T-helper 9 cell (primary cell): ENCODE results near the gene ODAD4.
A peak's percentile ranks its signal among the peaks of the same experiment; 100 is the strongest.
"Not testable (repeated sequence)": the region's sequence is repeated elsewhere in the genome, so short reads cannot be mapped to it uniquely, and the experiment has no call there.

Source experiments
- DNase-seq: peaks from one replicate; pipeline ENCODE4 v3.0.0-alpha.2; 2020

ODAD4 gene

DNA sequence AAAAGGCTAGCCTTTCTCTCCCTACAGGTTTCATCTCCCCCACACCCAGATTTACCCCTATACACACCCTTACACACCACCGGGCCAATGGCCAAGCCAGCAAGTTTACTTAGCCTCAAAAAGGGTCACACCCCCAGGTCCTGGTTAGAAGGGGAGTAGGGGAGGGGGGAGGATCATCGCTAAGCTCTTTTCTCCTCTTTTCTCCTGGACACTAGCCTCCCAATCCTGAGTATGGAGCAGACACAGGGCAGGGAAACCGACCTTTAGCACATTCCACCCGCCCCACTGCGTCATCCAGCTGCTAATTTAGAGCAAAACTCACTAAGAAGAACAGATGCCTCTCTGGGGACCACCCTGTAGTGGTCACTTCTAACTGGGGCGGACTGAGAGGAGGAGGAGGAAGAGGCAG lies 16.1 kb upstream of the ODAD4 start:
- no peak for DNase-seq

DNA sequence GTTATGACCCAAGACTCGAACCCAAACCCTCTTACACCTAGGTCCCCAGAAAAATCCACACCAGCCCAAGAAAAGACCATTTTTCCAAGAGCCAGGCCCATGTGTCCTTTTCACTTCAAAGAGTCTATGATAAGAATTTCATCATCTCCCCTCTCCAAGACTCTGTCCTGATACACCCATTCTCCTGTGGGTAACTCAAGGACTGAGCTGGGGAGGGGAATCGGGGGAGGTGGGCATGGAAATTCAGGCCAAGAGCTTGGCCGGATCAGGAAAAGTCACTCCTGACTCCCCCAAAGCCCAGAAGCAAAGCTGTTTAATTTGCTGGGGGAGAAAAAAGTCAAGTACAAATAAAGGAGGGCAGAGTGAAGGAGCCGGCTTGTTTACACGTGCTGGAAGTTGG lies 15.4 kb upstream of the ODAD4 start:
- DNase-seq: no peak

DNA sequence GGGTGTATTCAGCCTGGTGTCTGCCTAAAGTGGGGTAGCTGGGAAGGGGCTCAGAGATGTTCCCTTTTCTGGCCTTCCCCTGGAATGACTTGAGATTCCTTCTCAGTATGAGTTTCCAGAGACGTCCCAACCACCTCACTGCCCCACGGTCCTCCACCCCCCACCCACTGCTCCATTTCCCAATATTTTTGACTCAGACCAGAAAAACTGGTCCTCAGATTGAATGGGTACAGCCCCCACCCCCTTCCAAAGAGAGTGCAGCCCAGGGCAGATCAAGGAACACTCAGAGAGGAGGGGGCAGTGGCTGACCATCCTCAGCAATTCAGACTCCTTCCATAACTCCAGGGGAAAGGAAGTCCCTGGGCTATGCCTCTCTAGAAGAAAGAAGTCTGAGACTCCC lies 14.9 kb upstream of the ODAD4 start:
- DNase-seq: no peak

DNA sequence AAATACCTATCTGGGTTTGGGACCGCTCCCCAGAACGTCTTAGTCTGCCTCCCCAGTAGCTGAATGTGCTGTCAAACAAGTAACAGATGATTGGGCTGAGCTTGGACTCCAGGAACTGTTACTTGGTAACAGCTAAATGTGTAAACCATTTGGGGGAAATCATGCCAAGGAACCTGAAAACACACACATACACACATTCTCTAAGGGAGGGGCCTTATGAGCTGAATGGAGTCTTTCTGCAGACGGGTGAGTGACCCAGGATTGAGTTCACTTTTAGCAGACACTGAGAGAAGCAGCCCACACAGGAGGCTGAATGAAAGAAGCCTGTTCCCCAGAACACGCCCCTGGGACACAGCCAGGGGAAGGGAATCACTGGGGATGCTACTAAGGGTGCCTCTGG lies 13.2 kb upstream of the ODAD4 start:
- DNase-seq: no peak

DNA sequence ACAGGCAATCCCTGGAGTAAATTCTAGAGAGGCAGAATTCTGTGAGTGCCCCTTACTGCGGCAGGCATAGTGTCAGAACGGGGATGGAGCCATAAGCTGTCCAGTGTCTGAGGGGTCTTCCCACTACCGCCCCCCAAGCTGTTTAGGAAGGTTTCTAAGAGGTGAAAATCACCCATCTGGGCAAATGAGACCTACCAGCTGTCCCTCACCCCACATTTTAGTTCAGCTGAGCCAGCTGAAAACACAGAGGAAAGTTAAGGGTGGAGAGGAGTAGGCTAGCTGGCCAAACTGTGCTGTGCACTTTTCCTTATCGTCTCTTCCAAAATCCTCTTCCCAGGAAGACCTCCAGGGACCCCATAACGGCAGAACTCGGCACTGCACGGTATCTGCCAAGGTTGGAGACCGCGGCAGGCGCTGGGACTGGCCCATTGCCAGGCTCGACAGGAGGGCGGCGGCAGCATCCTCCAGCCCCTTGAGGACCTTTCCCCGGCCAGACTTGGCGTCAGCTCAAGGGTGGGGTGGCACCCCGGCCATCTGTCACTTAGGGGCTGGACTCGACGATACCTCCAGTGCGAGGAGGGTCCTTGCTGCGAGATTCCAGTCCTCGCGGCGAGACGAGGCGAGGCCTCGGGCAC lies 12.6 kb upstream of the ODAD4 start:
- peak; percentile 45 for DNase-seq

DNA sequence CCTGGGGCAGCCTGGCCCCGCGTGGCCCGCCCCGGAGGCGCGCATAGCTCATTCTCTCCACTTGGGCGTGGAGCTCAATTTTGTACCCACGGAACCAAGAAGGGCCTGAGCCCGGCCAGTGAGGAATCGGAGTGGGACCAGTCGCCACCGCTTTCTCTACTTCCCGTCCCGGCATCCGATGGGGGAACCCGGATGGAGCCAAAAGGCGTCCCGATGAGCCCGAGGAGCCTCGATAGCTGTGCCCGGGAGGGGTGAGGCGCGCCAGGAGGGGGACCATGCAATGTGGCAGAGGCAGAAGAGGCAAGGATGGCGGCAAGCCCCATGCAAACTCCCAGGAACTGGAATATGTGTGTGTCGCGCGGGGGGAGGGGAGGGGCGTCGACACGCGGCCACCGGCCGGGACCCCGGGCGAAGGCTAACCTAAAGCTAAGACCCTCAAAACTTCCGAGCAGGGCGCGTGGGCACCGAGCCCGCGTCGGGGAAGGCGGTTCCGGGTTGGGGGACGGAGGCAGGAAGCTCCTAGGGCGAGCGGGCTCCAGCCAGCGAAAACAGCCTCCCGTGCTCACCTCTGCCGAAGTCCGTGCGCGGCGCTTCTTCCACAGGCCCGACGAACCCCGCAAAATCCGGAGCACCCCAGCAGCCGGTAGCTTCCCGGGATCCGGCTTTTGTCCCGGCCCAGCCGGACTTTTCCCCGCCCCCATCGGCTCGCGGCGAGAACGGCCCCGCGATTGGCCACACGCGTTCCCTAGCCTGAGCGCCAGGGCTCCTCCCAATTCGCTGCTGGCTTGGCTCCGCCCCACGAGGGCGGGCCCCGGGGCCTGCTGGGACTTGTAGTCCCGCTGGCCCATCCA lies 11.9 kb upstream of the ODAD4 start, which contains the start of gene ACLY:
ACLY (minus strand) TSS at position 638 of the 851 bp plus-strand sequence. CDS start 5,078 bp downstream, outside the sequence.
- DNase-seq: peak; percentile 90

DNA sequence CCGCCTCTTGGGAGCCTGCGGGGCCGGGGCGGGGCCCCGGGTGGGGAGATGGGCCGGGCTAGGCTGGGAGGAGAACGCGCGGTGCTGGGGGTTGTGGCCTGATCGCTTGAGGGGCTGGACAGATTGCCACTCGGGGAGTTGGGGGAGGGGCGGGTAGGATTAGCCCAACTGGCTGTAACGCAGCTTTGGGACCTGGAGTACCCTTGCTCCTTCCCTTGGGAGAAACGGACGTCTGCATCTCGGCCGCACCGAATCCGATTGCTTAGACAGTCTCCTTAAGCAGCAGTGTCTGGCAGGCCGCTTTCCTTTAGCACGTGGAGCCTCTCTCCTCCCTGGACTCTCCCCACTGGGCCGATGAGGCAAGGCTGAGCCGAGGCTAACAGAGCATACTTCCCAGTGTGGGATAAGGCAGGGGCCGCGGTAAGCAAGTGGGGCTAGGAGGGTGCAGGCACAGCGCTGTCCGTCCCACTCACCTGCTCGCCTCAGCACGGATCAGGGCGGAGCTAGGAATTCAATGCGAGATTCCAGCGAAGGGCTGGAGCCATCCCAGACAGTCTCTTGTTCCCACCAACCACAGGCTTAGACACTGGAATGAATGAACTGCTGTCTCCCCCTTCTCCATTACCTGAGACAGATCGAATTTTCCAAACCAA lies 11.1 kb upstream of the ODAD4 start:
- no peak for DNase-seq

GRCh38 chr17:41919840-41920579 lies 10.4 kb upstream of the ODAD4 start:
- DNase-seq: no peak

DNA sequence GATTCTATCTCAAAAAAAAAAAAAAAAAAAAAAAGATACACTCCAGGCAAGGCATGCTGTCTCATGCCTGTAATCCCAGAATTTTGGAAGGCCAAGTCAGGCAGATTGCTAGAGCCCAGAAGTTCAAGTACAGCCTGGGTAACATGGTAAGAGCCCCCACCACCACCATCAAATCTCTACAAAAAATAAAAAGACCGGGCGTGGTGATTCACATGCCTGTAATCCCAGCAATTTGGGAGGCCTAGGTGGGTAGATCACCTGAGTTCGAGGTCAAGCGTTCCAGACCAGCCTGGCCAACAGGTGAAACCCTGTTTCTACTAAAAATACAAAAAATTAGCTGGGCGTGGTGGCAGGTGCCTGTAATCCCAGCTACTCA lies 9.8 kb upstream of the ODAD4 start:
- no peak for DNase-seq

DNA sequence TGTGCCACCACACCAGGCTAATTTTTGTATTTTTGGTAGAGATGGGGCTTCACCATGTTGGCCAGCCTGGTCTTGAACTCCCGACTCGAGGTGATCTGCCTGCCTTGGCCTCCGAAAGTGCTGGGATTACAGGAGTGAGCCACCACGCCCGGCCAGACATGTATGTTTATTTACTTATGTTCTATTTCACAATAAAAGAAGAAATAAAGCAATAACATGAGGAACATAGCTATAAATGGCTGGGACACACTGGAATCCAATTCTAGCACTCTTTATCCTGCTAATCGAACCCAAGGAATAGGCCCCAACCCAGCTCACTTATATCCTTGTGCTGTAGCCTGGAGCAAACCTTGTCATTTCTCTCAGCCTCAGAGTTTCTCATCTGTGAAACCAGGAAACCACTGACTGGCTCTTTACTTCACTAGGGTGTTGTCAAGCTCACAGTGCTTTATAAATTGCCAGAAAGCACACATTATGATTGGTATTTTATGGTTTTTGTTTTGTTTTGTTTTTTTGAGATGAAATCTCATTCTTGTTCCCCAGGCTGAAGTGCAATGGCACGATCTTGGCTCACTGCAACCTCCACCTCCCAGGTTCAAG lies 4.3 kb upstream of the ODAD4 start:
- DNase-seq: no peak

DNA sequence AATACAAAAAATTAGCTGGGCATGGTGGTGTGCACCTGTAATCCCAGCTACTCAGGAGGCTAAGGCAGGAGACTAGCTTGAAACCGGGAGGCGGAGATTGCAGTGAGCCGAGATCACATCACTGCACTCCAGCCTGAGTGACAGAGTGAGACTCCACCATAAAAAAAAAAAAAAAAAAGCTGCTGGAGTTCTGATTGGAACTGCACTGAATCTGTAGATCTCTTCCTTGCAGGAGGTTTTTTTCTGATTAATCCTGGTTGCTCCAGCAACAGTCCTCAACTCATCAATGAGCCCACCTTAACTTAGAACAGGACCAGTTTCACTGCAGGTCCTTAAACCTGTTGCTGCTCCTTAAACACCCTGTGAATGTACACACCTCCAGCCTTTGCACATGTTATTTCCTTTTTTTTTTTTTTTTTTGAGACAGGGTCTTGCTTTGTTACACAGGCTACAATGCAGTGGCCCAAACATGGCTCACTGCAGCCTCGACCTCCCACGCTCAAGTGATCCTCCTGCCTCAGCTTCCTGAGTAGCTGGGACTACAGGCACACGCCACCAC lies 1.6 kb upstream of the ODAD4 start:
- DNase-seq: no peak

GRCh38 chr17:41930833-41931156 lies 378 bp downstream of the ODAD4 start:
- not testable (repeated sequence) for DNase-seq

GRCh38 chr17:41931715-41932114 lies 1.3 kb downstream of the ODAD4 start:
- DNase-seq: not testable (repeated sequence)

- DNase-seq: no peak
Measured at GRCh38 chr17:41932816-41933389, 2.5 kb downstream of the ODAD4 start.

GRCh38 chr17:41935641-41936040 lies 5.2 kb downstream of the ODAD4 start:
- DNase-seq: no peak

DNA sequence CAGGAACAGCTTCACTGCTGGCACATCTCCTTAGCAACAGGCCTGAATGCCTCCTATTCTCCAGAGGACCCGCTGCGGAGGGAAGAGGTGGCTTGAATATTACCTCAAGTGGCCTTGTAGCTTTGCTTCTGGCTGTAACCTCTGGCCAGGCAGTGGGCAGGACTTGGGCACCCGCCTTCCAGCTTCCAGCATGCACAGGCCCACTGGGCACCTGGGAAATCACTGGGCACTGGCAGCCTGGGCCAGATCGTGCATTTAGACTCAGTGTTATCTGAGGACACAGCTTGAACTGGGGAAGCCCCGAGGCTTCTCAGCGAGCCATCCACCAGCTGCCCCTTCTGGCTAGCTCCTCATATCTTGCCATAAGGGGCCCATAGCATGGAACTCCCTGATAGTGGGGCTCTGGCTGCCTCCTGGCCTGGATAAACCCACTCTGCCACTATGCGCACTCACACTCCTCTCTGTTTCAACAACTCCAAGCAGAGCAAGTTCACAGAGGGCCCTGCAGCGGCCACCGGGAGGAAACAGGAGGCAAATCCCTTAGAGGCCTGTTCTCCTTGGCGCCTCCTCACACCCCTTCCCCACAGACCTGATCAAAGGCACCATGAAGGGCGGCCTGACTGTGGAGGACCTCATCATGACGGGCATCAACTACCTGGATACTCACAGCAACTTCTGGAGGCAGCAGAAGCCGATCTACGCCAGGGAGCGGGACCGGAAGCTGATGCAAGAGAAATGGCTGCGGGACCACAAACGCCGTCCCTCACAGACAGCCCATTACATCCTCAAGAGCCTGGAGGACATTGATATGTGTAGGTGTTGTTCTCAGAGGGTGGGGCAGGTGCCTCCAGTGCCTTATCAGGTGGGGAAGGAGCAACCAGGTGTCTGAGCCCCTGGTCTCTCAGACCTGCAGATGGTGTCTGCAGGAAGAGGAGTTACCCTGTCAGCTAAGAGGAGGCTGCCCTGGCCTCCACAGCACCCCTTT lies 7.8 kb downstream of the ODAD4 start:
- no peak for DNase-seq

DNA sequence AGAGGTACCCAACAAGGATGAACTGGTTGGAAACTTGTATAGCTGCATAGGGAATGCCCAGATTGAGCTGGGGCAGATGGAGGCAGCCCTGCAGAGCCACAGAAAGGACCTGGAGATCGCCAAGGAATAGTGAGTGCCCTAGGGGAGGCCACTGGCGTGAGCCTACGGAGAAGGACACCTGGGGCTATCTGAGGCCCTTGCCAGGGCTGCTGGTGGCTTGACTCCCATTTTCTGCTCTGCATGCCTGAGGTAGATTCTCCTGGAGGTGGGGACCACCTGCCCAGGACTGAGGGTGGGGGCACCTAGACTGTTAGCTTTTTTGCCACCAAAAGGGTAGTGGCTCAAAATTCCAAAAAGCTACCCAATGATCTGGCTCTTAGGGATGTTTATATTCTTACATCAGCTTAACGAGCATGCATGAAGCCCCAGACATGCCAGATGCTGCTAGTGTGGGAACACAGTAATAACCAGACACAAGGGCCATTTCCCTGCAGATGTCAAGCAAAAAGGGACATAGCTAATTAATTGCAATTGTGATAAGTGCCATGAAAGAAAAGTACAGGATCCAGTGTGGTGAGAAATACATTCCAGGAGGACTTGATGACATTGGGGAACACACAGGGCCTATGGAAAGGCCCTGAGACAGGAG lies 8.8 kb downstream of the ODAD4 start:
- no peak for DNase-seq

- DNase-seq: no peak
Measured at GRCh38 chr17:41939693-41940090, 9.3 kb downstream of the ODAD4 start.

- DNase-seq: no peak
Measured at GRCh38 chr17:41941168-41941567, 10.8 kb downstream of the ODAD4 start.
